ENCODE measurements around the gene CRELD2. TPM values are rescaled to one million over a fixed set of nuclear protein-coding genes. Genes with fewer than 3 reads are reported as not detected.

CRELD2 gene
- total and polyA plus RNA-seq, 2 of the 13 experiments (the other 11 are each of a cell fraction or from before 2014, with no cell fraction given): 17.2 to 44.7 TPM

- DNase-seq (ENCODE audit: low spot score) (no peak), FAIRE-seq (no peak), ATAC-seq (no peak)
- in situ Hi-C loops (cut with HindIII; ENCODE audit: extremely low pct_ligation_motif_present, low pct_unique_long_range_greater_than_20kb): no loop called here
- BruUV-seq (replicated peaks): no TSS peak
- TF ChIP-seq TBP (CRISPR knock-in tag; IDR thresholded peaks at IDR 0.05) (no peak), MLLT10 (CRISPR knock-in tag; IDR thresholded peaks at IDR 0.05) (no peak), ZHX1 (CRISPR knock-in tag; IDR thresholded peaks at IDR 0.05; ENCODE audit: low read depth) (no peak), RNF219 (CRISPR knock-in tag; IDR thresholded peaks at IDR 0.05) (no peak), ZNF263 (CRISPR knock-in tag; IDR thresholded peaks at IDR 0.05) (no peak), CENPX (CRISPR knock-in tag; IDR thresholded peaks at IDR 0.05) (no peak), SIX4 (CRISPR knock-in tag; IDR thresholded peaks at IDR 0.05) (no peak), MTERF4 (CRISPR knock-in tag; IDR thresholded peaks at IDR 0.05) (no peak), GABPA (IDR thresholded peaks at IDR 0.05; ENCODE audit: low read depth, low read length) (no peak), GABPA (CRISPR knock-in tag; IDR thresholded peaks at IDR 0.05; ENCODE audit: low read depth) (no peak), ATF6 (CRISPR knock-in tag; conservative IDR thresholded peaks at IDR 0.05) (no peak), ZNF670 (CRISPR knock-in tag; IDR thresholded peaks at IDR 0.05; ENCODE audit: borderline replicate concordance) (no peak), ZNF589 (CRISPR knock-in tag; conservative IDR thresholded peaks at IDR 0.05) (no peak), ZFP82 (CRISPR knock-in tag; IDR thresholded peaks at IDR 0.05; ENCODE audit: borderline replicate concordance) (no peak), ZEB1 (IDR thresholded peaks at IDR 0.05; ENCODE audit: insufficient replicate concordance, low read depth) (no peak), ZNF121 (CRISPR knock-in tag; IDR thresholded peaks at IDR 0.05) (no peak), NAIF1 (CRISPR knock-in tag; IDR thresholded peaks at IDR 0.05; ENCODE audit: borderline replicate concordance) (no peak), ZNF577 (CRISPR knock-in tag; IDR thresholded peaks at IDR 0.05; ENCODE audit: borderline replicate concordance, low read depth) (no peak), HMG20B (CRISPR knock-in tag; conservative IDR thresholded peaks at IDR 0.05) (no peak)
- ChIA-PET CTCF (ENCODE audit: low intra/inter-chr PET ratio, low total read pairs) (no interaction called here), POLR2A (no interaction called here)
- H3K4me2 ChIP-seq (ENCODE audit: low read depth, low read length): no peak overlapping the region
- H3K4me3 ChIP-seq (replicated peaks in 1 of 3; ENCODE audit: insufficient read depth in 1 of 3, low read depth in 2 of 3, low read length in 3 of 3): no peak overlapping the region
- no peaks in the 10 kb centered on the region for H3K9me3 ChIP-seq (ENCODE audit: low read length)
- H3K4me1 ChIP-seq (ENCODE audit: insufficient read depth, low read length): no peaks in the 10 kb centered on the region
- H3K79me2 ChIP-seq (ENCODE audit: insufficient read depth, low read length): no peaks in the 10 kb centered on the region
- H2AFZ ChIP-seq (ENCODE audit: low read length): no peak overlapping the region
- no peak overlapping the region for H3K9ac ChIP-seq (ENCODE audit: insufficient read depth, low read depth, low read length)
- H3K36me3 ChIP-seq (replicated peaks in 1 of 2; ENCODE audit: control insufficient read depth in 1 of 2, insufficient read depth in 2 of 2, low read length in 2 of 2): peaks cover 1 to 19% of the 10 kb centered on the region in 2 experiments; a peak in 3 of 5 replicates
- intact Hi-C loops (cut with micrococcal nuclease; ENCODE audit: unreplicated experiment): no loop called here
- H4K20me1 ChIP-seq (ENCODE audit: insufficient read depth, low read length): peaks cover 3% of the 10 kb centered on the region; the same call in 1 of the 2 replicates
- H3K27me3 ChIP-seq (ENCODE audit: control insufficient read depth in 1 of 2, insufficient read depth in 2 of 2, low read length in 2 of 2): no peaks in the 10 kb centered on the region
- WGBS (ENCODE audit: low lambda C conversion rate): 97% methylated on average over 6 of the region's 6 CpGs
- H3K27ac ChIP-seq (ENCODE audit: extremely low read length, insufficient read depth, low read length): no peak overlapping the region
Observed at GRCh38 chr22:49899530-49899929, 18.9 kb upstream of the CRELD2 start.

All from HepG2 (cell line).